ENCODE results near the gene PDCL3. TPM values are rescaled to one million over a fixed set of nuclear protein-coding genes. Genes with fewer than 3 reads are reported as not detected.

The PDCL3 gene
- total RNA-seq, 2 donors from 2014 or later = 37.0 to 39.5 TPM

- H3K36me3 Mint-ChIP-seq = no peaks in the 10 kb centered on the region
- peak overlapping the region in 1 of 2 donors; percentile 37 for H3K27ac Mint-ChIP-seq
- DNase-seq (ENCODE audit: low spot score in 2 of 2) (no peak), ATAC-seq (no peak)
- H3K9me3 Mint-ChIP-seq = no peaks in the 10 kb centered on the region
Measured at GRCh38 chr2:100546469-100546868, 16.3 kb upstream of the PDCL3 start.

GRCh38 chr2:100548771-100549170, 14.0 kb upstream of the PDCL3 start:
- no peaks in the 10 kb centered on the region for H3K9me3 Mint-ChIP-seq
- no peaks in the 10 kb centered on the region for H3K36me3 Mint-ChIP-seq
- DNase-seq (ENCODE audit: low spot score in 2 of 2) (no peak), ATAC-seq (no peak)
- no peak overlapping the region for H3K27ac Mint-ChIP-seq

GRCh38 chr2:100551303-100551702, 11.5 kb upstream of the PDCL3 start:
- Mint-ChIP-seq H3K36me3 (peaks cover 0 to 11% of the 10 kb centered on the region in 2 donors), H3K27ac (no peak overlapping the region), H3K9me3 (peaks cover 4 to 5% of the 10 kb centered on the region in 2 donors)
- no peak for ATAC-seq
- DNase-seq (ENCODE audit: low spot score in 2 of 2) = no peak

GRCh38 chr2:100554798-100555407, 7.9 kb upstream of the PDCL3 start:
- Mint-ChIP-seq H3K9me3 (peaks cover 4 to 10% of the 10 kb centered on the region in 2 donors), H3K27ac (peak overlapping the region; percentile 40 to 82), H3K36me3 (peaks cover 0 to 11% of the 10 kb centered on the region in 2 donors)
- peak; percentile 49 to 85 for ATAC-seq
- peak; percentile 30 to 56 for DNase-seq (ENCODE audit: low spot score in 2 of 2)

- peaks cover 4 to 10% of the 10 kb centered on the region in 2 donors for H3K9me3 Mint-ChIP-seq
- no peak for DNase-seq (ENCODE audit: low spot score in 2 of 2)
- H3K27ac Mint-ChIP-seq = no peak overlapping the region
- peaks cover 0 to 11% of the 10 kb centered on the region in 2 donors for H3K36me3 Mint-ChIP-seq
- no peak for ATAC-seq
Measured at GRCh38 chr2:100556746-100557145, 6.0 kb upstream of the PDCL3 start.

GRCh38 chr2:100560216-100560830, 2.5 kb upstream of the PDCL3 start:
- H3K36me3 Mint-ChIP-seq = peaks cover 5 to 6% of the 10 kb centered on the region in 2 donors
- peaks cover 0 to 5% of the 10 kb centered on the region in 2 donors for H3K9me3 Mint-ChIP-seq
- H3K27ac Mint-ChIP-seq = peak overlapping the region in 1 of 2 donors; percentile 94
- DNase-seq (ENCODE audit: low spot score in 2 of 2) (no peak), ATAC-seq (no peak)

- Mint-ChIP-seq H3K36me3 (peaks cover 5 to 7% of the 10 kb centered on the region in 2 donors), H3K9me3 (peaks cover 0 to 5% of the 10 kb centered on the region in 2 donors), H3K27ac (peak overlapping the region; percentile 94 to 97)
- DNase-seq (ENCODE audit: low spot score in 2 of 2) (no peak), ATAC-seq (no peak)
Measured at GRCh38 chr2:100561191-100561590, 1.6 kb upstream of the PDCL3 start.

- DNase-seq (ENCODE audit: low spot score in 2 of 2) (no peak), ATAC-seq (no peak)
- peaks cover 17% of the 10 kb centered on the region in 2 donors for H3K36me3 Mint-ChIP-seq
- H3K27ac Mint-ChIP-seq = peak overlapping the region; percentile 94 to 97
- H3K9me3 Mint-ChIP-seq = peaks cover 0 to 5% of the 10 kb centered on the region in 2 donors
Measured at GRCh38 chr2:100563407-100564247, 834 bp downstream of the PDCL3 start.

- peaks cover 26 to 29% of the 10 kb centered on the region in 2 donors for H3K36me3 Mint-ChIP-seq
- ATAC-seq = no peak
- no peak for DNase-seq (ENCODE audit: low spot score in 2 of 2)
- no peak overlapping the region for H3K27ac Mint-ChIP-seq
- no peaks in the 10 kb centered on the region for H3K9me3 Mint-ChIP-seq
Measured at GRCh38 chr2:100568989-100569388, 6.2 kb downstream of the PDCL3 start.

- DNase-seq (ENCODE audit: low spot score in 2 of 2) (no peak), ATAC-seq (no peak)
- Mint-ChIP-seq H3K36me3 (peaks cover 16 to 29% of the 10 kb centered on the region in 2 donors), H3K9me3 (no peaks in the 10 kb centered on the region), H3K27ac (peak overlapping the region in 1 of 2 donors; percentile 58)
Measured at GRCh38 chr2:100571668-100572067, 8.9 kb downstream of the PDCL3 start.

- DNase-seq (ENCODE audit: low spot score in 2 of 2) = no peak
- Mint-ChIP-seq H3K27ac (peak overlapping the region in 1 of 2 donors; percentile 72), H3K9me3 (no peaks in the 10 kb centered on the region), H3K36me3 (peaks cover 0 to 5% of the 10 kb centered on the region in 2 donors)
- no peak for ATAC-seq
Measured at GRCh38 chr2:100577777-100578176, 15.0 kb downstream of the PDCL3 start.

GRCh38 chr2:100580367-100581276, 17.8 kb downstream of the PDCL3 start:
- Mint-ChIP-seq H3K27ac (peak overlapping the region; percentile 93 to 98), H3K9me3 (peaks cover 0 to 4% of the 10 kb centered on the region in 2 donors), H3K36me3 (peaks cover 0 to 4% of the 10 kb centered on the region in 2 donors)
- DNase-seq (ENCODE audit: low spot score in 2 of 2) (peak; percentile 34 to 60), ATAC-seq (peak; percentile 78 to 88)

- DNase-seq (ENCODE audit: low spot score in 2 of 2) (no peak), ATAC-seq (no peak)
- H3K27ac Mint-ChIP-seq = peak overlapping the region; percentile 93 to 98
- H3K9me3 Mint-ChIP-seq = peaks cover 0 to 7% of the 10 kb centered on the region in 2 donors
- peaks cover 0 to 9% of the 10 kb centered on the region in 2 donors for H3K36me3 Mint-ChIP-seq
Measured at GRCh38 chr2:100581277-100581612, 18.5 kb downstream of the PDCL3 start.

- no peak for DNase-seq (ENCODE audit: low spot score in 2 of 2)
- peaks cover 0 to 9% of the 10 kb centered on the region in 2 donors for H3K36me3 Mint-ChIP-seq
- H3K27ac Mint-ChIP-seq = peak overlapping the region in 1 of 2 donors; percentile 56
Measured at GRCh38 chr2:100584816-100585215, 22.0 kb downstream of the PDCL3 start.

GRCh38 chr2:100588071-100588786, 25.4 kb downstream of the PDCL3 start:
- ATAC-seq (peak; percentile 93 to 95), DNase-seq (ENCODE audit: low spot score in 2 of 2) (peak in 1 of 2 donors; percentile 22)
- Mint-ChIP-seq H3K27ac (peak overlapping the region; percentile 28 to 65), H3K36me3 (peaks cover 0 to 9% of the 10 kb centered on the region in 2 donors), H3K9me3 (peaks cover 0 to 7% of the 10 kb centered on the region in 2 donors)

More at GRCh38 chr2:100584816-100585215, 22.0 kb downstream of the PDCL3 start:
- peaks cover 0 to 7% of the 10 kb centered on the region in 2 donors for H3K9me3 Mint-ChIP-seq
- no peak for ATAC-seq
